HG03575 (cell line): ENCODE results near the gene FKBP2.

Experiments used
- ATAC-seq: cut with Tn5 transposase; IDR thresholded peaks from one replicate; pipeline ENCODE4 v1.9.1; 2021; ENCODE audit not compliant: unreplicated experiment, insufficient number of reproducible peaks, low FRiP score; ENCODE audit errors: extremely low read depth

Gene FKBP2

DNA sequence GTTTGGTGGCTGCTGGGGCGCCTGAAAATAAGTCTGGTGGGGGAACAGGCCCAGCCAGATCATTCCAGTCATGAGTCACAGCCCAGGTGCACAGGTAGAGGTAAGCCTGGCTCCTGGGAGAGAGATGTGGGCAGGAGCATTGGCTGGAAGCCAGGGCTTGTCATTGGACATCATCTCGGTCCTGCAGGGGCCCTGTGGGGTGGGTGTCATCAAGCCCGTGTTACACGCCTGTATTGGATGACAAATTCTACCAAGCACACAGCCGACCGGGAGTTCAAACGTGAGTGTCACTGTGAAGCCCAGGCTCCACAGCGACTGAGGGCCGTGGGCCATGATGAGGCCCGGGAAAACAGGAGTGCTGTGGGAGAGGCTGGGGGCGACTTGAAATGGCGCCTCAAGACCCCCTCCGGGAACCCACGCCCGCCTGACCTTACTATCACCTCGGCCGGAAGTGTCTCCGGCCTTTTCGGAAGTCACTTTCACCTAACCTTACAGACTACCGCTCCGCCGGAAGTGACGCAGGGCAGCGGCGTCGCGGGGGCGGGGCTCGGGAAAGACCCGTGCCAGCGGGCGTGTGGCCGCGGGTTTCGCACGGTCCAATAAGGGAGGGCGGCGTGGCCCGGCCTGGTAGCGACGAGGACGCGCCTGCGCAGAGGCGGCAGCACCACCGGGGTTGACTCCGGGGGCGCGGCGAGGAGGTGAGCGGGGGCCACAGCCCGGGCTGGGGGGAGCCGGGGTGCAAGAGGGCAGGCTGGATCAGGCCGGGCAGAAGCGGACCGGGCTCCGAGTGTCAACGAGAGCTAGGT, at the start of gene FKBP2:
Gene FKBP2 (plus strand): TSS at position 661 of the 806 bp plus-strand sequence. CDS start 1,293 bp downstream, outside the sequence.
- ATAC-seq, result no peak

DNA sequence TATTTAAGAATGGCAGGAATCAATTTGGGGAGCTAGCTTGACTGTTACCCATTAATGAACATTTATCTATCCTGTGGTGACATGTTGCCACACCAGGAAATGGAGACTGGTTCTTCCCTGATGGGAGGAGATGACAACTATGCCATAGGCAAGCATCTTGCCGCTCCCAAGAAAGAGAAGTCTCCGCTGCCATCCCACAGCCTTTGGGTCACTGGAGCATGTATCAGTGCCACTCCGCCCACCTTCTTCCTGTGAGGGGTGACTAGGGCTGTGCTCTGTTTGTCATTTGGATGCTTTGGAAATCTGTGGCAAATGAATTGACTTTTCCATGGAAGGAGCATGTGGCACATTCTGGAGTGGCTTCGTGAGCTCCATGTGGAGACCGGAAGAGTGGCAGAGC, 48.5 kb upstream of the FKBP2 start:
- ATAC-seq, result no peak

DNA sequence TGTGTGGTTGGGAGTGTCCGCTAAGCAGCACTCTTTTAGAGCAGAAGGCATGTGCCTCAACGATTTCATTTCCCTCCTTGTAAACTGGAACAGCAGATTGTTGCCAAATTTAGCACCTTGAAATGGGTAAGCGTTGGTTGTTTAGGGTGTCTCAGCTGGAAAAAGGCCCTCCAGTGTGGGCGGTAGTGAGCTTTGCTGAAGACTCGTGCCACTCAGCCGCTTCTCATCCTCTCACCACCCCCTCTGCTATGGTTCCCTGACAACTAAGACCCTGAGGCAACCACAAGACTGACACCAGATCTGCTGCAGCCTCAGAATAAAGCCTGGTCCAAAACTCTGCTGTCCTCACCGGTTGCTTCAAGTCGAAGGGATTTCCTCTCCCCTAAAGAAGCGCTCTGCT, 44.3 kb upstream of the FKBP2 start:
- ATAC-seq, result no peak

DNA sequence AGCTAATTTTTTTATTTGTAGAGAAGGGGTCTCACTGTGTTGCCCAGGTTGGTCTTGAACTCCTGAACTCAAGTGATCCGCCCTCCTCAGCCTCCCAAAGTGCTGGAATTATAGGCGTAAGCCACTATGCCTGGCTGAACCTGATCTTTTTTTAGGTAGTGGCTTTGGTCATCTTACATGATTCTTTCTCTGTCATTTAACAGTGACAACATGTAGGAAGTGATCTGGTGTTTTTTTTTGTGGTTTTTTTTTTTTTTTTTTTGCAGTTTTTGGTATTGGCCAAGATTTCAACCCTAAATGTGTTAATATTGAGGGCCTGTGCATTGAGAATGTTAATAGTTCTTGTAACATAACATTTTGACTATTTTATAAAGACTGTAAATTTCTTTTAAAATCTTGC, 42.4 kb upstream of the FKBP2 start:
- ATAC-seq, result no peak

DNA sequence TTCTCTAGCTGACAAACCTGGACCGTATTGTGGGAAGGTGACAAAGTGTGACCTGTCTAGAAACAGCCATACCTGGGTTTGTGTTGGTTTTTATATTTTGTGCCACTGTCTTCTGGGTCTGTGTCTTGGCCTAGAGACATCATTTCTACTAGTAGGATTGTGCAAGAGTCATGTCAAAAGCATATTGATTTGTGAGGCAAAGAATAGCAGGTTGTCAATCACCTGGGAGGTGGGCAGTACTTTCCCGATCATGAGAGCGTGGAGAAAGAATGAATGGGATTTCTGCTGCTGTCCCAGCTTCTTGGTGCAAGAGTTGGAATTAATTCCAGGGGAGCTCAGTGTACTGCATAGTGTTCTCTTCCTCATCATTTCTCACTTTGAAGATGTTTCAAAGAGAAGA, 39.4 kb upstream of the FKBP2 start:
- ATAC-seq, result no peak

DNA sequence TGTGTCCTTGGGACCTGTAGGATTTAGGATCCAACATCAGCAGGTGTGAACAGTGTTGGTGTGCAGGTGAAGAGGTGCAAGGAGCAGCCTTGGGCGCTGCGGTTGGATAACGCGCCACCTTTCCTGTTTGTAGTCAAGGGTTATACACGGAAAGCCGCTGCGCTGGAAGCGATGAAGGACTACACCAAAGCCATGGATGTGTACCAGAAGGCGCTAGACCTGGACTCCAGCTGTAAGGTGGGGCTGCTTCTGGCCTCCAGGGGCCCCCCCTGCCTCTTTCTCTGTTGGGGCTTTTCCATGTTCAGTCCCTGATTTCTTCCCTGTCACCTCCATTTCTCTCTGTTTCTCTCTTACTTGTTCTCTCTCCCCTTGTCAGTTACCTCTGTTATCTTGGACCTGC, 37.9 kb upstream of the FKBP2 start:
- no peak for ATAC-seq

DNA sequence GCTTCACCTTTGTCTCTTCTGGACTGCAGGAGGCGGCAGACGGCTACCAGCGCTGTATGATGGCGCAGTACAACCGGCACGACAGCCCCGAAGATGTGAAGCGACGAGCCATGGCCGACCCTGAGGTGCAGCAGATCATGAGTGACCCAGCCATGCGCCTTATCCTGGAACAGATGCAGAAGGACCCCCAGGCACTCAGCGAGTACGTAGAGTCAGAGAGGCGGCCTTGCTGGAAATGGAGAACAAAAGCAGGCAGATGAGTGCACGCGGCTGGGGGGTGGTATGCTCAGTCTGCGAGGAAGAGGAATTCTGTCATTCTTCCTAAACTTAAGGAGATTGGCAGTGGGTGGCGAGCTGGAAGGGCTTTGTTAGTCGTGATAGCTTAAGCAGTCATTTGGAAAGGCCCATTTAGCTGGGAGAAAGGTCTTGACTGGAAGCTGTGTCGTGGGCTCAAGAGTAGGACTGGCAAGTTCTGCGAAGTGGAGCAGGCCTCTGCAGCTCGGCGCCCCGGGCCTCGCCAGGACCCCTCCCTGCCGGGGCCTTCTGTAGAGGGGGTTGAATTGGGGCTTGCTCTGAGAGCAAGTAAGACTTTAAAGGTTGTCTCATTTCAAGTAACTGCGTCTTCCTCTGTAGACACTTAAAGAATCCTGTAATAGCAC, 37.3 kb upstream of the FKBP2 start:
- ATAC-seq, result no peak

DNA sequence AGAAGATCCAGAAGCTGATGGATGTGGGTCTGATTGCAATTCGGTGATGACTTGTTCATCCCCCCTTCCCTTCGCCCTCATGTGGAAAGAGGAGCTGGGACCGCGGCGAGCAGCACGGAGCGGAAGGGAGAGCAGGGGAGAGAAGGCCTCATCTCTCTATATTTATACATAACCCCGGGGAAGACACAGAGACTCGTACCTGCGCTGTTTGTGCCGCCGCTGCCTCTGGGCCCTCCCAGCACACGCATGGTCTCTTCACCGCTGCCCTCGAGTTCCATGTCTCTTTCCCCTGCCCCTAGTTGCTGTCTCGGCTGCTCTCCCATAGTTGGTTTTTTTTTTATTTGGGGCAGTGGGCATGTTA, 36.8 kb upstream of the FKBP2 start:
- ATAC-seq, result no peak

DNA sequence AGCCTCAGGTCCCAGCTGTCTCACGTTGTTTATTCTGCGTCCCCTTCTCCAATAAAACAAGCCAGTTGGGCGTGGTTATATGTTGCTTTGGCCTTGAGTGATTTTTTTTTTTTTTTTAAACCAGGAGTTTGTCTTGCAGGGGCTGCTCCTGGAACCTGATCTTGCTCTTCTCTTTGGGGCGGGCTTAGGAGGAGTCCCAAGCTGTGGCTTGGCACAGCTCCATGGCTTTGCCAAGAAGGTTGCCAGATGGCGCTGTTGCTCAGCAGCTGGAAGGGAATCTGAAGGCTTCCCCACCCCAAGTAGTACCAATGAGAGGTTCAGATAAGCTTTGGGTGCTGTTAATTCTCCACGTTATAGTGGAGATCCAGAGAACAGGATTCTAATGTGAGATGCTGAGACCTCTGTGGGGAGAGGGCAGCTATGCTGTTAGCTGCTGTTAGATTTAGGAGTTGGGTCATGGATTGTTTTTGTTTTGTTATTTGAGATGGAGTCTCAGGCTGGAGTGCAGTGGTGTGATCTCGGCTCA, 36.4 kb upstream of the FKBP2 start:
- ATAC-seq, result no peak

DNA sequence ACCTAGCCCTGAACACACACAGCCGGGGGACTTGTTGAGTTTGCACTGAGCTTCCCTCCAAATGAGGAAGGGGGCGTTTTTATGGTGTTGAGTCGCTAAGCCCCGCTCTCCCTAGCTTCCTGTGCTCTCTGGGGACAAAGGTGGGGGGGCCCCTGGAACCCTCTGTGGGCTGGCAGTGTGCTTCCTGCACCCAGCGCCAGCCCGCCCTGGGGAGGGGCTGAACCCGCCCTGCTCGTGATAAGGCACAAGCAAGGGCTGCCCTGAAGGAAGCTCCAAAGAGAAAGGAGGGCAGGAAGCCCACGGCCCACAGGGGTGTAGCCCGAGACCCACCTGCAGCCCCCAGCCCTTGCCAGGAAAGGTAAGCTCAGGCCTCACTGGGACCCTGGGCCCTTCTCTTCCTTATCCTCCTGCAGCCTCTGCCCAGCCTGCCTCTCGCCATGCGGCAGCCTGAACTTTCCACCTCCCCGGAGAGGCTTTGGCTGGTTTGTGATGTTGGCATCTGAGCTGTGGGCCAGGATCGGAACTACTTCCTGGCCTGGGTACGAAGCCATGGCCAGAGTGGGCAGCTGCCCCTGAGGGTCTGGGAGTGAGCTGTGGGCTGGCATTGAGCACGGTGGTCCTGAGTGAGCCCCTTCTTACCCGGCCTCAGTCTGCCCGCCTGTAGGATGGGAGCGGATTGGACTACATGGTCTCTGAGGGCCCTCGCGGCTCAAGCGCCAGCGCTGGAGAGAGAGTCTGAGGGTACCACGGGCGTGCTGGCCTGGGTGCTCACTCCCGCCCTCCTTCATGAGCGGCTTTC, 34.2 kb upstream of the FKBP2 start, which contains the start of gene FERMT3:
Gene FERMT3 (plus strand): TSS at position 265 of the 799 bp plus-strand sequence. CDS start 644 bp downstream, outside the sequence.
- ATAC-seq, result no peak

DNA sequence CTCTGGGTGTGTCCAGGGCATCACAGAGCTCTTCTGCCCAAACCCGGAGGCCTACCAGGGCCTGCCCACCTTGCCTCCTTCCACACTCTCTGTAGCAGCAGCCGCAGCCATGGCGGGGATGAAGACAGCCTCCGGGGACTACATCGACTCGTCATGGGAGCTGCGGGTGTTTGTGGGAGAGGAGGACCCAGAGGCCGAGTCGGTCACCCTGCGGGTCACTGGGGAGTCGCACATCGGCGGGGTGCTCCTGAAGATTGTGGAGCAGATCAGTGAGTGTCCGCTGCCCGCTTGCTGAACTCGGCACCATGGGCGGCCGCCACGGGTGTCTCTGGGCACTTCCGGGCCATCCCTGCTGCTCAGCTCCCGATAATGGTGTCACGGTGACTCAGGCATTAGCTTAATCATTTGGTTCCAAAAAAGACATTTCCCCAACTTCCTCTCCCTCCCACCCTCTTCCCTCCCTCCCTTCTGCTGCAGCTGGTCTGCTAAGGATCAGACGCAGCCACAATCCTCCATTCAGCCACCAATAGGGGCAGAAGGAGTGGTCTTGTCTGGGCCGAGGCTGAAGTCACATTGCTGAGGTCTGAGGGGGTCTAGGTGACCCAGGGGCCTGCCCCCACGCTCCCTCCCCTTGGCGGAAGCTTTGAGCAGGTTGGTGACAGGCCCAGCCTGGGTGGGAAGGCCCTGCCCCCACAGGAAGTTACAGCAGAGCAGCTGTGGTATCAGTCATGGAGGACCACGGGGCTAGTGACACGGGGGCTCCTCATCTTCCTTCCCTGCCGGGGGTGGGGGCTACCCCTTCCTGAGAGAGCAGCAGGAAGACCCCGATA, 33.4 kb upstream of the FKBP2 start:
- no peak for ATAC-seq

DNA sequence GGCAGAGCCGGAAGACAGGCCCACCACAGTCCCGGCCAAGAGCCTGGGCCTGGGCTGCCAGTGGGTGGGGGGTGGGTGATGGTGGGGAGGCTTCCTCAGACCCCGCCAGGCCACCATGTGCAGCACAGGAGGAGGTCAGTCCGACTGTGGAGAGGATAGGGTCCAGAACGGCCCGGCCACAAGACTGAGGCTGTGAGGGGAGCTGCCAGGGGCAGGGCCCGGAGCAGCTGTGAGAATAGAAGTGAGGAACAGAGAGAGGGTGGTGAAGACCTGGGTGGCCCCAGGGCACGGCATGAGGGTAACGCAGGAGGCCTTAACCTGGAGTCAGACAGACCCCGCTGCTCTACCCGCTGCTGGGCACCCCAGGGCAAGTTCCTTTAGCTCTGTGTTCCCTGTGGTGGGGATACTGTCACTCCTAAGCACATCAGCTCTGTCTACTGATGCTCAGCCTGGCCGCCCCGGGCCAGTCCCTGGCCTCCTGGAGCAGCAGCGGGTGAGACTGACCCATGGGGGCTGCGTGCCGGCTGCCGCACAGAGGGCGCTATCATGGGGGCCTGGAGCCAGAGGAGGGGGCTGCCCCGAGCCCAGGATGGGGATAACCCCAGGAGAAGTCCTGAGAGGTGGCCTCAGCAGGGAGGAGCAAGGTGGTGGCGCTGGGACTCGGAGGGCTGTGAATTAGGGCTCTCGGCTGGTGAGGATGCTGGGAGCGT, 32.7 kb upstream of the FKBP2 start:
- no peak for ATAC-seq

DNA sequence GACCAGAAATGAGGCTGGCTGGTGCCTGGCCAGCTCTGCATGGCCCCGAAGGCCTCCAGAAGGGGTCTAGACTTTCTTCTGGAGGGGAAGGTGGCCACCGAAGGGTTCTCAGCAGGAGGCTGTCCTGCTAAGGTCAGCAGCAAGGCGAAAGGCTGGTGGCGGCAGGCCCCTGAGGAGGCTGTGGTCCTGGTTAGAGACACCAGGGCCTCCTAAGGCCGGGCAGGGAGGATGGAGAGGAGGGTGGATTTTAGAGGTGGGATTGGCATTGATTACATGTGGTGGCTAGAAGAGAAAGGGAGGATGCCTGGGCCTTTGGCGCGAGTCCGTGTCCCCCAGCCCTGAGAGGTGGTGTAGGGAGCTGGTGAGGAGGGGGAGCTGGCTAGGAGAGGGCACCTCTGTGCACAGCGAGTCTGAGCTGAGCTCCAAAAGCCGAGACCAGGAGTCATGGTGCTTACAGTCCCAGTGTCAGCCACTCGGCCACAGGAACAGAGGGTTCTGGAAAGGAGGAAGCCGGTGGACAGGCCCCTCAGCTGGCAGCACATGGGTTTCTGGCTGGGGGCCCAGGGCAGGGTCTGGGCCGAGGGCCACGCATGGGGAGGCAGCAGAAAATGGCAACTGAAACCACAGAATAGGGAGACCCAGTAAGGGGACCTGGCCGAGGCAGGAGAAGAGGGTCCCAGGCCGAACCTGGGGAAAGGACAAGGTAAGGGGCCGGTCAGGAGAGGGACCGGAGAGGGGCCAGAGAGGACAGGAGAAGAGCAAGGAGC, 31.9 kb upstream of the FKBP2 start:
- ATAC-seq, result no peak

DNA sequence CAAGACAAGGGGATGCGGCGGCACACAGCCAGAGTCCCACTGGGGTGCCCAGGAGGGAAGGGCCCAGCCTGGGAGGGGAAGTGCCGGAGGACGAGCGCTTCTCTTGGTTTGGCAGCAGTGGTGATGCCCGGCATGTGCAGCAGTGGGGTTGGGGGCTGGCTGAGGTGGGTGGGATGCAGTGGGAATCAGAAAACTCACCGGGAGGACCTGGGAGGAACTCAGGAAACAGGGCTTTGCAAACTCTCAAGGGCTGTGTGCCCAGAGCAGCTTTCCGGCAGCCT, 31.4 kb upstream of the FKBP2 start:
- ATAC-seq, result no peak

DNA sequence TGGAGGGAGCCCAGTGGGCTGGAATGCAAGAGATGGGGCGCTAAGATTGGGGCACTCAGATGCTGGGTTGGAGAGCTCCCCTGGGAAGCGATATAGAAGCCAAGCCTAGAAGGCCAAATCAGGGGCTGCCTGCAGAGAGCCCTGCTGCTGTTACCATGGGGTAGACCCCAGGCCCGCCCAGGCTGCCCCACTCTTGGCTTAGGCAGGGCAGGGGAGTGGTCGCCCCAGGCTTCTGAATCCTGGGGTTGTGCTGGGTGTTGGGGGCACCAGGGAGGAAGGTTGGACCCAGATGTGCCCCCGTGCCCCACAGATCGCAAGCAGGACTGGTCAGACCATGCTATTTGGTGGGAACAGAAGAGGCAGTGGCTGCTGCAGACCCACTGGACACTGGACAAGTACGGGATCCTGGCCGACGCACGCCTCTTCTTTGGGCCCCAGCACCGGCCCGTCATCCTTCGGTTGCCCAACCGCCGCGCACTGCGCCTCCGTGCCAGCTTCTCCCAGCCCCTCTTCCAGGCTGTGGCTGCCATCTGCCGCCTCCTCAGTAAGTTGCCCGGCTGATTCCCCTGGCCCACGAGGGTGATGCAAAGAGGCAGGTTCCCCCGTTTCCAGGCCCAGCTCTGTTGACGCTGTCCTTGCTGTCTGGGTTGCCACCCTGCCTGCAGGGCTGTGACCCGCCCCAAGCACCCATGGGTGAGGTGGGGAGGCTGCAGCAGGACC, 30.4 kb upstream of the FKBP2 start:
- no peak for ATAC-seq

DNA sequence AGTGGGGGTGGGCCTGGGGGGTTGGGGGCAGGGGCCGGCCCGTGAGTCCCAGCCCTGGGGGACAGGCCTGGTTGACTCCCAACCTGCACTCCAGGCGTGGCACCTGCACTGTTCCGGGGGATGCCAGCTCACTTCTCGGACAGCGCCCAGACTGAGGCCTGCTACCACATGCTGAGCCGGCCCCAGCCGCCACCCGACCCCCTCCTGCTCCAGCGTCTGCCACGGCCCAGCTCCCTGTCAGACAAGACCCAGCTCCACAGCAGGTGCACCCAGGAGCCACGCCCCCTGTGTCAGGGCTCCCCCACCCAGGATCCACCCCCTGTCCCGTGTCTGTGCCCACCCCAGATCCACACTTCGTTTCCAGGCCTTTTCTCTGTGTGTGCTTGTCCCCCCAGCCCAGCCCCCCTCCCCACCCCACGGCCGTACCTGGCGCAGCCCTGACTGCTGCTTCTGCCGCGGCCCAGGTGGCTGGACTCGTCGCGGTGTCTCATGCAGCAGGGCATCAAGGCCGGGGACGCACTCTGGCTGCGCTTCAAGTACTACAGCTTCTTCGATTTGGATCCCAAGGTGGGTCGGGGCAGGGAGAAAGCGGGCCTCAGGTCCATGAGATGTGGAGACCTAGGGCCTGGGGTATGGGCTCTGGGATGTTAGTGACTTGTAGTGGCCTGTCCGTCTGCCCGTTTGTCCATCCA, 29.6 kb upstream of the FKBP2 start:
- no peak for ATAC-seq

DNA sequence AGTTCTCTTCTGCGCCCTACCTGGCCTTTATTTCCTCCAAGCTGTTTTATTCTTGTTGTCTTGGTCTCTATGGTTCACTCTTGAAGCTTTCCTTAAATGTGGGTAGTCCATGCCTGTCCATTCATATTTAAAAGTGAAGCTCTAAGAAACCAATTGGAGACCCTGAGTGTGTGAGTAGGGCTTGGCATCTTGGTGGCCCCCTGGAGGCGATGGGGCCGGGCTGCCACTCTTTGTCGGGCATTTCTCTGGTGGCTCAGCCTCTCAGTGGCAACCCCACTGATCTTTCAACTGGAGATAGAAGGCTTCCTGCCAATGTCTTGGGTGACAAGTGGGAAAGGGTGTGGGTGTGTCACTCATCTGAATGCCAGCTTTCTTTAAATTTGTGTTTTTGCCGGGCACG, 24.0 kb upstream of the FKBP2 start:
- ATAC-seq, result no peak
